H7 (cell line): ENCODE results near the gene KIF16B. TPM values are rescaled to one million over a fixed set of nuclear protein-coding genes. Genes with fewer than 3 reads are reported as not detected.
A peak's percentile ranks its signal among the peaks of the same experiment; 100 is the strongest.
"Not testable (repeated sequence)": the region's sequence is repeated elsewhere in the genome, so short reads cannot be mapped to it uniquely, and the experiment has no call there.

ENCODE experiments used
- DNase-seq: peaks from one replicate; pipeline ENCODE4 v3.0.0; 2012
- H3K27me3 ChIP-seq: 2 replicates; pipeline ENCODE4 v1.6.0; 2011; ENCODE audit warnings: mild to moderate bottlenecking, low read length; ENCODE audit not compliant: control insufficient read depth, insufficient read depth
- H3K36me3 ChIP-seq: replicated peaks from 2 replicates; pipeline ENCODE4 v1.5.1; 2011; ENCODE audit warnings: low read length; ENCODE audit not compliant: control insufficient read depth, insufficient read depth
- H3K4me3 ChIP-seq: 2 replicates; pipeline ENCODE4 v1.5.1; 2011; ENCODE audit warnings: low read depth, mild to moderate bottlenecking, control low read depth, low read length, moderate library complexity; ENCODE audit not compliant: insufficient read depth
- total RNA-seq: library from RNA; depleted of rRNA; stranded (reverse); fragments of >200 nt; shearing (Covaris generic); gene quantifications from 2 replicates; pipeline ENCODE4 v1.2.3, GENCODE V29; 2014

KIF16B gene
- total RNA-seq, 1 experiment from 2014 or later: 7.4 TPM

DNA sequence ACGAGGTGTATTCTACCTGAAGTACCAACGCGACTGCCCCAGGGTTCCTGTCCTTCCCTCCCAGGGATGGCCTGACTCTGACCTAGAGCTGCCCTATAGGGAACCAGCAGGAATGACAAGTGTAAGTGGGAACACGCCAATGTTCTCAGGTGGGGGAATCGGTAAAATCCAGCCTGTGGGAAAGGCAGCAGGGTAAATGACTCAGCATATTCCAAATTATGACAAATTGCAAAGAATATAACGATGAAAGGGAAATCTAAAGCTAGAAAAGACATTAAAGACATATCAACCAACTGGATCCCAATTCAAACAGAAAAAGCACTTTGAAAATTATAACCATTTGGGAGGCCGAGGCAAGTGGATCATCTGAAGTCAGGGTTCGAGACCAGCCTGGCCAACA lies 41.8 kb downstream of the KIF16B start:
- Histone ChIP-seq H3K4me3 (no peak overlapping the region), H3K27me3 (no peaks in the 10 kb centered on the region), H3K36me3 (no peaks in the 10 kb centered on the region)
- DNase-seq: no peak

DNA sequence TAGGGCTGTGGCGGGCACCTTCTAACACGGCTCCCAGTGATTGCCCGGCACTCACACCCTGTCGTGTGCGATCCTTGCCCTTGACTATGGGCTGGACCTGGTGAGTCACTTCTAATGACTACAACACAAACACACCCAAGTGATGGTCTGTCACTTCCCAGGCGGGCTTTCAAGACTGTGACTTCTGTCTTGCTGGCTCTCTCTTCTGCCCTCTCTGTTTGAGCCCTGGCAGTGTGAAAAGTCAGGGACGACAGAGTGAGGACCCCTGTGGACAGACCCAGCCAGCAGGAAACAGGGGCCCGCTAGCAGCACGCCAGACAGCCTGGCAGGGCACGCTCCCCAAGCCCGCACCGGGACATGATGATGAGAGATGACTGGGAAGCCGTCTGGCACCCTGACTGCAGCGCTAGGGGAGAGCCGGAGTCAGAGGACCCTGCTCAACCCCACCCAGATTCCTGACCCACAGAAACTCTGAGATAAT lies 43.0 kb downstream of the KIF16B start:
- no peak for DNase-seq
- Histone ChIP-seq H3K27me3 (no peaks in the 10 kb centered on the region), H3K4me3 (no peak overlapping the region), H3K36me3 (no peaks in the 10 kb centered on the region)

DNA sequence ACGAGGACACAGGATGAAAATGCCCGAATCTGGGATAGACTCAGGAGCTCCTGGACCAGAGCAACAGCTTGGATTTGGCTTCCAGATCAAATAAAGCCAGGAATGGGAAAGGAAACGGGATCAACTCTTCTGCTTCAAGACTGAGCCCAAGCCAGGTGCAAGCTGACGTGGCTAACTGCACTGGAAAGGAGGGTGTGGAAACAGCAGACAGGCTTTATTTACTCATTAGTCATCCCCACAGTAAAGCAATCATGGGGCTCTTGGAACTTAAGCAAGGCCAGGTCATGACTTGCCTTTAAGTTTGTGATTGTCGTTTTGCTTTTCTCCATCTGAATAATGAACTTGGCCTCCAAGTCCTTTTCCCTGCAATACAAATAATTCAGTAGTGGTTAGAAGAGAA lies 45.2 kb downstream of the KIF16B start:
- no peak overlapping the region for H3K4me3 ChIP-seq
- DNase-seq: no peak
- H3K36me3 ChIP-seq: no peaks in the 10 kb centered on the region
- H3K27me3 ChIP-seq: no peaks in the 10 kb centered on the region

DNA sequence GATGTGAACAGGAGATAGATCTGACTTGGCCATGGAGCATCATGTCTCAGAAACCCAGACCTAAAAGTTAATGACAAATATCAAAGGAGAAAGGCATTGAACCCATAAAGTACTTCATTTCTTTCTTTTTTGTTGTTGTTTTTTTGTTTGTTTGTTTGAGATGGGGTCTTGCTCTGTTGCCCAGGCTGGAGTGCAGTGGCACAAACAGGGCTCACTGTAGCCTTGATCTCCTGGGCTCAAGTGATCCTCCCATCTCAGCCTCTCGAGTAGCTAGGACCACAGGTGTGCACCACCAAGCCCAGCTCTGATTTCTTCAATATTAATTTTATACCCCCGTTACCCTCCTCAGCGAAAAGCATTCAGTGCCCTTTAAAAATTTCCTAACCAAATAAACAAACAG lies 45.8 kb downstream of the KIF16B start:
- Histone ChIP-seq H3K36me3 (no peaks in the 10 kb centered on the region), H3K4me3 (no peak overlapping the region), H3K27me3 (no peaks in the 10 kb centered on the region)
- no peak for DNase-seq

DNA sequence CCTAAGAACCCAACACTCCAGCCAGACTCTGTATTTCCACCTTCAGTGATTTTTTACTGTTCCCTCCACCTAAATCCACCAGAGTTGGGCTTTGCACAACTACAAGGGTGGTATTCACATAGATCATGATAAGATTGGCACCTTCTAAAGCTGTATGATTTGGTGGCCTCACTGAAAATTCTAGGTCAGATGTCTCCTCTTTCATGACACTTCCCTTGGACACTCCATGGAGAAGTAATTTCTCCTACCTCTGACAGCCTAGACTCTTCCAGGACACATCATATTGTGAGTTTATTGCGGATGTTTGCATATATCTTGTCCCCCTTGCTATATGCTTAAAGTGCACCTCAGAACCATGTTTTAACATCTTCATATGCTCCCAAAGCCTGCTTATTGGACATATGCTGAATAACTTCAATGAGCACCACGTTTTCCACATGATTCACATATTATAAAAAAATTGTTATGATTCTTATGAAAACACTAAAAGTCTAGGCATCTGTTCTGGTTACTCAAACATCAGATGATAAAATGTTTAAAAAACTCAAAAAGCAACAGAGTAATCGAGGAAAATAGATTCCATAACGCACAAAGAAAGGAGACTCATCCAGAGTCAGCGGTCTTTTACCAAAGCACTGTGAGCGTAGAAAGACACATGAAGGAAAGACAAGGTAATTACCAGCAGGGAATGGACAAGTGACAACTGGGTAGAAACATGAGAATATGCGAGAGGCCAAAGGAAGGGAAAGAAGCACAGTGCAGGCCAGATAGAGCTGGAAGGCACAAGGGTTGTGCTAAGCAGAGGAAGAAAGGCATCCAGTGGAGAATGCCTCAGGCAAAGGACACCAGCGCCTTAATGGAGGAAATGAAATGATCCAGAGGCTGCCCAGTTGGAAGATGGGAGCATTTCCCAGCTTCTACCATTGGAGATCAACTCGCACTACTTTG lies 46.5 kb downstream of the KIF16B start:
- DNase-seq: no peak
- Histone ChIP-seq H3K4me3 (no peak overlapping the region), H3K36me3 (no peaks in the 10 kb centered on the region), H3K27me3 (no peaks in the 10 kb centered on the region)

DNA sequence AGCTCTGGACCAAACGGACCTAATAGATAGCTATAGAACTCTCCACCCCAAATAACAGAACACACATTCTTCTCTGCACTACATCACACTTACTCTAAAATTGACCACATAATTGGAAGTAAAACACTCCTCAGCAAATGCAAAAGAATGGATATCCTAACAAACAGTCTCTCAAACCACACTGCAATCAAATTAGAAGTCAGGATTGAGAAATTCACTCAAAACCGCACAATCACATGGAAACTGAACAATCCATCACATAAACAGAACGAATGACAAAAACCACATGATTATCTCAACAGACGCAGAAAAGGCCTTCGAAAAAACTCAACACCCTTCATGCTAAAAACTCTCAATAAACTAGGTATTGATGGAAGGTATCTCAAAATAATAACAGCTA lies 50.6 kb downstream of the KIF16B start:
- not testable (repeated sequence) for DNase-seq, H3K4me3 ChIP-seq, H3K27me3 ChIP-seq, H3K36me3 ChIP-seq

DNA sequence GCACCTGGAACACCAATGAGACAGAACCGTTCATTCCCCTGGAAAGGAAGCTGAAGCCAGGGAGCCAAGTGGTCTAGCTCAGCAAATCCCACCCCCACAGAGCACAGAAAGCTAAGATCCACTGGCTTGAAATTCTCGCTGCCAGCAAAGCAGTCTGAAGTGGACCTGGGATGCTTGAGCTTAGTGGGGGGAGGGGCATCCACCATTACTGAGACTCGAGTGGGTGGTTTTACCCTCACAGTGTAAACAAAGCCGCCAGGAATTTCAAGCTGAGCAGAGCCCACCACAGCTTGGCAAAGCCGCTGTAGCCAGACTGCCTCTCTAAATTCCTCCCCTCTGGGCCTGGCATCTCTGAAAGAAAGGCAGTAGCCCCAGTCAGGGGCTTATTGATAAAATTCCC lies 53.1 kb downstream of the KIF16B start:
- no peaks in the 10 kb centered on the region for H3K27me3 ChIP-seq
- H3K4me3 ChIP-seq: no peak overlapping the region
- no peak for DNase-seq
- no peaks in the 10 kb centered on the region for H3K36me3 ChIP-seq

DNA sequence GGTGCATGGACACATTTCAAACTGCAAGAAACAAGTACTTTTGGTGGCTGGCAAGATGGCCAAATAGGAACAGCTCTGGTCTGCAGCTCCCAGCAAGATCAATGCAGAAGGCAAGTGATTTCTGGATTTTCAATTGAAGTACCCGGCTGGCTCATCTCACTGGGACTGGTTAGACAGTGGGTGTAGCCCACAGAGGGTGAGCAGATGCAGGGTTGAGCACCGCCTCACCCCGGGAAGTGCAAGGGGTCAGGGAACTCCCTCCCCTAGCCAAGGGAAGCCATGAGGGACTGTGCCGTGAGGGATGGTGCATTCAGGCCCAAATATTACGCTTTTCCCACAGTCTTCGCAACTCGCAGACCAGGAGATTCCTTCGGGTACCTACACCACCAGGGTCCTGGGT lies 53.6 kb downstream of the KIF16B start:
- not testable (repeated sequence) for H3K36me3 ChIP-seq, H3K27me3 ChIP-seq, DNase-seq, H3K4me3 ChIP-seq

DNA sequence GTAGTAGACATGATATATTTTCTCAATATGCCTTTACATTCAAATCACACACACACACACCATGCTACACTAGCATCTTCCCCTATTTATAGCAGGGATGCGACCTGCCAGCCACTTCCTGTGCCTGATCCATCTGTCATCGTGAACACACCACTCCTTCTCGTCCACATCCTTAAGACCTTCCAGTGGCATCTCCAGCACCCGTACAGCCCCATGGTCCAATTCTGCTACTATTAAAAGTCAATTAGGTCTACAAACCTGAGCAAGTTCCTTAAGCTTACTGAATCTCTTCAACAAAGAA lies 54.5 kb downstream of the KIF16B start:
- H3K36me3 ChIP-seq: no peaks in the 10 kb centered on the region

DNA sequence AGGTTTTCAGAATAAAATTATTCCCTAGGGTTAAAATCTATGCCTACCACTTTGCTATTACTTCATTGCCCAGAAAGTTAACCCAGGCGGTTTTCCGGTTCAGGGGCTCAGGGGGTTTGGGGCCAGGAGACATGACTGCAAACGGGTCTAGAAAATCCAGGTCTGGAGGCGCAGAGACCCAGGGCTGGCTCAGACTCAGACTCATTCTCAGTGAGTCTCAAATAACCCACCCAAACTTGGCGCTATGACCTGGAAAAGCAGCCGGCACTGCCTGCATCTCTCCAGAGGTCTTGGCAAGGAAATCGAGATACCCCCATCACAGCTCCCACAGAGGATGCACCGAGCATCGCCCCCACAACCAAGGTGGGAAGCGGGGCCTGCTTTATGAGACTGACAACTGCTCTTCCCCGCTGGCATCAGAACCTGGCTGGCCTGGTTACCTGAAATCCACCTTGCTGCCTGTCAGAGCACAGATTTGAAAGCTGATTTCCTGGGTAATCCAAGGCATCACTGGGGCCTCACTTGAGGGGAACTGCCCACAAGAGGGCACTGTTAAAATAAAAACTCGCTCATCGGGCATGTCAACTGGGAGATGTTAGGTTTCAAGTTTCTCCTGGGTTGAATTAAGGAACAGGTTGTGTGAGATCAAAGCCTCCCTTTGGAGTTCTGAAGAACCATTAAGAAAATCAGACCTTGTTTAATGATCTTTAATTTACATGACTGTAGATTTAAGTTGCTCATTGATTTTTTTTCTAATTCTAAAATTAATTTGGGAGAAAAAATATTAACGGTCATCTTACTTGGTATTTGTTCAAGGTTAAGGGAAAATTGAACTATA lies 55.1 kb downstream of the KIF16B start:
- H3K36me3 ChIP-seq: no peaks in the 10 kb centered on the region
- DNase-seq: peak; percentile 48
- no peak overlapping the region for H3K4me3 ChIP-seq
- H3K27me3 ChIP-seq: no peaks in the 10 kb centered on the region

More for the DNA sequence above, 54.5 kb downstream of the KIF16B start:
- DNase-seq: no peak
- H3K4me3 ChIP-seq: no peak overlapping the region
- no peaks in the 10 kb centered on the region for H3K27me3 ChIP-seq

DNA sequence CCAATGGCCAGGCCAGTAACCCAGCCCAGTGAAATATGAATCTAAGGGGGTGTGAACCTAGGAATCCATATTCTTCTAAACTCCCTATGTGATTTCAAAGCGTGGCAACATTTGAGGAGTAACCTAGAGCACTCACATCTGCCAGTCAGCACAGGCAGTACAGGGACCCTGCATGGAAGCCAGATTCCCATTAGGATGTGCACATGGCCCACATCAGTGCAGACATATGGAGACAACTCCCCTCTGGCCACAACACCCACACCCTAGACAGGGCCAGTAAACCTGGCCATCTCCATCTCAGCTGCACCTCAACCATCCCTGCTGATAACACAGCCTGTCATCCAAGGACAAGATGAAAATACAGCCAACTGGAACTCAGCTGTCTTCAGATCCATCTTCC lies 56.5 kb downstream of the KIF16B start:
- Histone ChIP-seq H3K36me3 (no peaks in the 10 kb centered on the region), H3K4me3 (no peak overlapping the region), H3K27me3 (no peaks in the 10 kb centered on the region)
- DNase-seq: no peak

DNA sequence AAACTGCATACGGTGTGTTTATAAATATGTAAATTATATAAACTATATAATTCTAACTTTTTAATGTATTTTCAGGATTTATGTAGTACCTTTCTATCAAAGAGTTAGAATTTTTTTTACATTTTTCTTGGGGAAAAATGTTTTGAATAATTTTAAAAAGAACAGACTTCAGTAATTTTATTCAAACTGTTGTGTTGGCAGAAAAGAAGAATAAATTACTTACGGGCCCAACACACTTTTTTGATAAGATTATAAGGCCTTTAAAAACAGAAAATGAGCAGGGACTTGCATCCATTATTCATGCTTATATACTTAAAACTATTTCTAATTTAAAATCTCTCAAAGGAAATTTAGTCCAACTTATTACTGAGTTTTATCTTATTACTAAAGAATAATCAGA lies 58.2 kb downstream of the KIF16B start:
- H3K27me3 ChIP-seq: no peaks in the 10 kb centered on the region
- DNase-seq: no peak
- H3K4me3 ChIP-seq: no peak overlapping the region
- no peaks in the 10 kb centered on the region for H3K36me3 ChIP-seq

DNA sequence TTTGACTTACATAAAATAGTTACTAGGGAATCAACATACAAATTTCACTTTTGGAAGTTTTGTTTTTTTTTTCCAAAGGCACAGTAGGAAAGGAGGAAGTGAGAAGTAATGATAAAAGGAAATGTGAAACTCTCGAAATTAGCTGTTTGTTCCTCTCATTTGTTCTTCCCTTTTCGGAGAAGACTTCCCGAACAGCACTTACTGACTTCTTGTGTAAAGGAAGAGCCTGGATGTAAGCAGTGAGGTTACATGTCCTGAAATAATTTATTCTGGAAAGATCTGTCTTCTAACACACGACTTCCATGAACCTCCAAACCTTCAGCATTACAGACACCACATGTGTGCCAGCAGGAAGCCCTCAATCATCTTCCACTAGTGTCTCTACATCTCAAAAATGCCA lies 59.1 kb downstream of the KIF16B start:
- Histone ChIP-seq H3K4me3 (no peak overlapping the region), H3K36me3 (no peaks in the 10 kb centered on the region), H3K27me3 (no peaks in the 10 kb centered on the region)
- no peak for DNase-seq

DNA sequence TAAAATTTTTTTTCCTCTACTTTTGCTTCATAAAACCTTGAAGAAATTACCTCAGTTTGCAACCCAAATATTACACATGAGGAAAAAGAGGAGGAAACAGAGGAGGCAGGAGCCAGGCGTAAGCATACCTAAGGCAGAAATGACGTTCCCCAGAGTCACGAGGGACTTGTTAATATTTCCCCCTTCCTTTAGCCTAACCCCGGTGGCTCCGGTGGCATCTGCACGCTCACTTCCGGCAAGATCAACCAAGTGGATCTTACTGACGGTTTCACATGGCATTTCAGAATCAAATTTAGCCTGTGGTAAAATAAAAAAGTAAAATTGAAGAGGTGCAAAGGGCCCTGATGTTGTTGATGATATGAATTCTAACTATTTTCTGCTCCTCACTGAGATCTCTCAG lies 67.4 kb downstream of the KIF16B start:
- DNase-seq: no peak
- Histone ChIP-seq H3K4me3 (no peak overlapping the region), H3K36me3 (peaks cover 2% of the 10 kb centered on the region), H3K27me3 (no peaks in the 10 kb centered on the region)

DNA sequence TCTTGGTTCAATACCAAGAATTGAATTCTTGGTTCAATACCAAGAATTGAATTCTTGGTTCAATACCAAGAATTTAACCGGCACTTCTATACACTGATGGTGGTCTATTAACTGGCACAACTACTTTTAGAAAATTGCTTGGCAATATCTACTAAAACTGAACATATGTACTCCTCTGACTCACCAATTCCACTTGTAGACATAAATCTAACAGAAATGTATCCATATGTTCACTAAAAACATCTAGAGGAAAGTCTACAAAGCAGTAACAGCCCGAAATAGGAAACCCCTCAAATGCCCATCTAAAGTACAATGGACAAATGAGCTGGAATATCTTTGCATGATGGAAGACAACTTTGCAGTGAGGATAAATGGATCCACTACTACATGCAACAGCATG lies 71.9 kb downstream of the KIF16B start:
- H3K27me3 ChIP-seq: no peaks in the 10 kb centered on the region
- no peaks in the 10 kb centered on the region; the same call in 1 of the 2 replicates for H3K36me3 ChIP-seq
- no peak for DNase-seq
- H3K4me3 ChIP-seq: no peak overlapping the region
